CD4-positive, alpha-beta T cell treated with Interleukin-1 beta for 1 hour (primary cell): Measurements from ENCODE around the gene POU4F2.

Experiments
- DNase-seq, 2 donors: peaks; one replicate each; pipeline ENCODE4 v3.0.0-alpha.2; 2020 to 2022

Gene POU4F2, protein sequence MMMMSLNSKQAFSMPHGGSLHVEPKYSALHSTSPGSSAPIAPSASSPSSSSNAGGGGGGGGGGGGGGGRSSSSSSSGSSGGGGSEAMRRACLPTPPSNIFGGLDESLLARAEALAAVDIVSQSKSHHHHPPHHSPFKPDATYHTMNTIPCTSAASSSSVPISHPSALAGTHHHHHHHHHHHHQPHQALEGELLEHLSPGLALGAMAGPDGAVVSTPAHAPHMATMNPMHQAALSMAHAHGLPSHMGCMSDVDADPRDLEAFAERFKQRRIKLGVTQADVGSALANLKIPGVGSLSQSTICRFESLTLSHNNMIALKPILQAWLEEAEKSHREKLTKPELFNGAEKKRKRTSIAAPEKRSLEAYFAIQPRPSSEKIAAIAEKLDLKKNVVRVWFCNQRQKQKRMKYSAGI

DNA sequence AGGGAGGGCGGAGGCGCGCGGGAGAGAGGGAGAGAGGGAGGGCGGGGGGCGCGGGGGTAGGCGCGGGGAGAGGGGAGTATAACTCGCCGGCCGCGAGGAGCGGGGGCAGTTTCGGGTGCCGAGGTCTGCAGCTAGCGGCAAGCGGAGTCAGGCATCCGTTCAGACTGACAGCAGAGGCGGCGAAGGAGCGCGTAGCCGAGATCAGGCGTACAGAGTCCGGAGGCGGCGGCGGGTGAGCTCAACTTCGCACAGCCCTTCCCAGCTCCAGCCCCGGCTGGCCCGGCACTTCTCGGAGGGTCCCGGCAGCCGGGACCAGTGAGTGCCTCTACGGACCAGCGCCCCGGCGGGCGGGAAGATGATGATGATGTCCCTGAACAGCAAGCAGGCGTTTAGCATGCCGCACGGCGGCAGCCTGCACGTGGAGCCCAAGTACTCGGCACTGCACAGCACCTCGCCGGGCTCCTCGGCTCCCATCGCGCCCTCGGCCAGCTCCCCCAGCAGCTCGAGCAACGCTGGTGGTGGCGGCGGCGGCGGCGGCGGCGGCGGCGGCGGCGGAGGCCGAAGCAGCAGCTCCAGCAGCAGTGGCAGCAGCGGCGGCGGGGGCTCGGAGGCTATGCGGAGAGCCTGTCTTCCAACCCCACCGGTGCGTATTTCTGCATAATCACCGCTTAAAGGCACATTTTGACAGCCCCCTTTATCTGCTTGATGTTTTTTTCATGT, at the start of gene POU4F2:
Gene POU4F2 (plus strand): TSS at position 108 of the 720 bp plus-strand sequence. CDS start 248 bp downstream, at position 356.
- DNase-seq: no peak

- DNase-seq: no peak
These were observed 47.9 kb upstream of the POU4F2 start for GRCh38 chr4:146590801-146591200.

DNA sequence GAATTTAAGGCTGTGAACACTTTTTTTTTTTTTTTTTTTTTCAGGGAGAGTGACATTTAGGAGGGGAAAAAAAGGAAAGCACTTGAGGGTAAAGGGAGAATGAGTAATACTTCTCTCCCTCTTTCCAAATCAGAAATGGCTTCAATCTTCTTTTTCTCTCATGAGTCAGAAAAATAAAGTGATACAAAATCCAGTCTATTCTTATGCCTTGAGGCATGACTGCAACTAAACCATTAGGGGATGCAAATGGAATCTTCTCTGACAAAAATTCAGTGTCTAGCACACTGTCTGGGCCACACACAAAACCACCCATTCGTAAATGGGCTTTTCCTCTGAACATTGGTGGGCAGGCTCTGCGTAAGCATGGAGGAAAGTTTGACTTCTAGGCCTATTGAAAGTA, 46.7 kb upstream of the POU4F2 start:
- no peak for DNase-seq

GRCh38 chr4:146632770-146633470, 5.8 kb upstream of the POU4F2 start:
- no peak for DNase-seq

DNA sequence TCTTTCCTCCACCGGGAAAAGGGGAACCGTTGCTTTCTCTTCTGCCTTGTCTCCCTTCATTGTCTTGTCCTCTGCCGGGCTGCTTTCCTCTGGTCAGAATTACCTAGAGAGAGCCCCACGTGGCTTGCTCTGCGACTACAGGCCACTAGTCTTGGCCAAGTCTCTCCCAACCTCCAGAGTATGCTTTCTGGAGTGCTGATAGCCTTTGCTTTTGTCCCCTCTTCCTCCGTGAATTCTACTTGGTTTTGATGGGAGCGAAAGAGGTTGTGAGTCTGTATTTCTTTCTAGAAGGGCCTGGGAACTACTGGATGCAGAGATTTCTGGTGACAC, 5.3 kb upstream of the POU4F2 start:
- DNase-seq: no peak

GRCh38 chr4:146634825-146635224, 3.9 kb upstream of the POU4F2 start:
- DNase-seq: no peak

GRCh38 chr4:146637621-146638332, 916 bp upstream of the POU4F2 start:
- DNase-seq: no peak

GRCh38 chr4:146638333-146638785, 334 bp upstream of the POU4F2 start:
- no peak for DNase-seq

DNA sequence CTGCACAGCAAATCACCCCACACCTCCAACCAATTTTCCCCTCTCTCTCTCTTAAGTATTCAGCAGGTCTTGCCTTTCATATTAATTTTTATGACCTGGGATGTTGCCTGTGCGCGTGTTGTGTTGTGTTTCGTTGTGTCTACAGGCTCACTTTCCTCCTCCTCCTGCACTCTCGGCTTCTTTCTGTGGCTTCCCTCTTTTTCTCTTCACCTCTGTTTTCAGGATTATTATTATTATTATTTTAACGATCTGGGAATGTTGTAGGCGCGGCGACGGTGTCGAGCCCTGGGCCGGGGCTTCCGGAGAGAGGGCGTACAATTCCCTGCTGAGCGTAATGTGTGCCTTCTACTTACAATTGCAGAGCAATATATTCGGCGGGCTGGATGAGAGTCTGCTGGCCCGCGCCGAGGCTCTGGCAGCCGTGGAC, 826 bp downstream of the POU4F2 start:
- DNase-seq: no peak

DNA sequence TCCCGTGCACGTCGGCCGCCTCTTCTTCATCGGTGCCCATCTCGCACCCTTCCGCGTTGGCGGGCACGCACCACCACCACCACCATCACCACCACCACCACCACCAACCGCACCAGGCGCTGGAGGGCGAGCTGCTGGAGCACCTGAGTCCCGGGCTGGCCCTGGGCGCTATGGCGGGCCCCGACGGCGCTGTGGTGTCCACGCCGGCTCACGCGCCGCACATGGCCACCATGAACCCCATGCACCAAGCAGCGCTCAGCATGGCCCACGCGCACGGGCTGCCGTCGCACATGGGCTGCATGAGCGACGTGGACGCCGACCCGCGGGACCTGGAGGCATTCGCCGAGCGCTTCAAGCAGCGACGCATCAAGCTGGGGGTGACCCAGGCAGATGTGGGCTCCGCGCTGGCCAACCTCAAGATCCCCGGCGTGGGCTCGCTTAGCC, 1.4 kb downstream of the POU4F2 start:
- DNase-seq: no peak

- no peak for DNase-seq
These were observed 1.9 kb downstream of the POU4F2 start for GRCh38 chr4:146640465-146641061.

GRCh38 chr4:146641762-146642161, 3.1 kb downstream of the POU4F2 start:
- DNase-seq: no peak

DNA sequence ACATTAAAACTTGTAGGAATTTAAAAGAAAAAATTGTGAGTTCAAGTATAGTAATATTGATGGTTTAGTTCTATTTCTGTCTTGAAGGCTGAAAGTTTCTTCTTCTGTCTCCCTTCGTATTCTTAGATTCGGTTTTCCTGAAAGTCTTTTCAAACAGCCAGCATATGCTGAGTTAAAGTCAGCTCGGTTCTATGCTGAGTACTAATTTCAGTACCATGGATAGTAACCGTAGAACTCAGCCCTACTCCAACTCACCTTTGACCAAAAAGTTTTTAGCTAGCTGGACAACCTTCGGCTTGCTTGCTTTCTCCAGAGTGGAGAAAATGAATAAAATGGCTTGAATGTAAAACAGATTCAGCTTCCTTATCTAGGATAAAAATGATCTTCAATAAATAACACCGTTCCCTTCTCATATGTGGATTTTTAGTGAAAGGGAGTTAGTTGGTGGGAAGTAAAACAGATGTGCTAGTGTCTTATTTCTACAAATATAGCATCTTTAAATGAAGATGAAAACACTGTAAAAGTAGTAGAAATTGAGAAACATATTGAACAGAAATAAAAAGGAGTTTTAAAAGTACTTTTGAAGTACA, 5.2 kb downstream of the POU4F2 start:
- DNase-seq: no peak

- no peak for DNase-seq
These were observed 7.2 kb downstream of the POU4F2 start for GRCh38 chr4:146645921-146646320.

GRCh38 chr4:146646593-146647325, 8.1 kb downstream of the POU4F2 start:
- DNase-seq: no peak

GRCh38 chr4:146647615-146648460, 9.1 kb downstream of the POU4F2 start:
- no peak for DNase-seq

DNA sequence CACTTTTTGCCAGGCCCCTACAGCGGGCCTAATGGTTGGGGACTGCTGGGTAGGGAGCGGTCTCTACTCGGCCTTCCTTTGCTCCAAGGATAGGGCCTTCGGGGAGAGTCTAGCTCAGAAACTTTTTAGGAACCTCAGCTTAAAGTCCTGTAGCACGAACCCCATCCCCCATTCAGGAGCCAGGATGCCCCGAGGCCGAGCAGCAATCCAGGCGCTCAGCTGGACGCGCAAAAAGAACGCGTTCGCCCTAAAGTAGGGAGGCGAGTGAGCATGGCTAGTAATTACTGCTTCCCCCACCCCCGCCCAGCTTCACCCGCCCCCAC, 9.7 kb downstream of the POU4F2 start:
- DNase-seq: no peak

GRCh38 chr4:146649232-146649631, 10.5 kb downstream of the POU4F2 start:
- DNase-seq: no peak

DNA sequence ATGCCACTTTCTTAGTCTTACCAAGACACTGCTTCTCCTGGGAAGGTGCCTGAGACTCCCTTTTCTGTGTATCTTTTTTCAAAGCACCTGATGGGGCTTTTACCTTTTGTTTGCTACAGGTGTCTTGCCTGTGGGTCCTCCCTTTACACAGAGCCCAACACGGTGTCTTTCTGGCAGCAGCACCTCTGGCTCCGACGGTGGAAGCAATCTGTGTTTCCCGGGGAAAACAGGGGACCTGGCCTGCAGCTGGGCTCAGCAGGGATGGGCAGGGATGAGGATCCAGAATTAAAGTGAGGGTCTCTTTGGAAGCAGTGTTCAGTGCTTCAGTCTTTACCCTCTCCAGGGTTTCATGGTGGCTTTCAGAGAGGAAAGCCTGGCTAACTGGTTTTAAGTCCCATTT, 11.3 kb downstream of the POU4F2 start:
- DNase-seq: no peak

- no peak for DNase-seq
These were observed 16.2 kb downstream of the POU4F2 start for GRCh38 chr4:146654687-146655520.
